ENCODE measurements around the gene LDB2. TPM values are rescaled to one million over a fixed set of nuclear protein-coding genes. Genes with fewer than 3 reads are reported as not detected.

The LDB2 gene
- total and polyA plus RNA-seq, 2 donors (not counting 3 experiments of a cell fraction or from before 2014, with no cell fraction given) = 127 to 223 TPM

DNA sequence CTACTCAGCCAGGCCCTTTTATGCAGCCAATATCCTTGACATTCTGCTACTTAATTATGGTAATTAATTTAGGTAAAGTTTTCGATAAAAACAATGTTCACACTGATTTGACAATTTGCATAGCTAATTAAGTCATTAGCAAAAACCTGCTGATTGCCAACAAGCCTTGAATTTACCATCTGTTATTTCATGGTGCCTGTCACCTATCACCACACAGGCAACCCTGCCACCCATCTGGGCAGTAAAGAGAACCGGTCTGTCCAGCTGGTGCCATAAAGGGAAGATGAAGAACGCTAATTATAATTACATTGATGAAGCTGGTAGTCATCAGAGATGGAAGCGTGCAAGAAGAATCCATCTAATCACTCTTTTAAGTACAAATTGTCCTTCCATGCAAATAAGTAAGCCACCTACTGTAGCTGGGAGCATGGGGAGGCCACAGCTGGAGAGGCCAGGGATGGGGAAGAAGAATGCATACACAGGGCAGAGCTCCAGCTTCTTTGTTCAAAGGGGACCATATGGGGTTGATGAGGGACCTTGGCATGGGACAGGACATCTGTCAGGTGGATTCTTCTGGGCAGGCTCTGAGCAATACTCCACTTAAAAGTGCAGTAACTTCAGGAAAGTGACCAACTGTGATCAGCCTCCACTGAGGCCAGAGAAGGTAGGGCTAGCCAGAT lies 394.9 kb downstream of the LDB2 start:
- intact Hi-C loops (cut with micrococcal nuclease) (loop anchor here (2.0 to 10.0 kb wide), 2 partner anchors 249 to 961 kb away; no protein-coding TSS in a partner anchor), dilution Hi-C loops (cut with MboI; ENCODE audit: extremely low pct_ligation_motif_present, low sequenced_read_pairs) (no loop called here)
- no peaks in the 10 kb centered on the region for H3K79me2 ChIP-seq (ENCODE audit: control insufficient read depth, insufficient read depth, low read length)
- CTCF ChIA-PET = no interaction called here
- FAIRE-seq = no peak
- H2AFZ ChIP-seq (ENCODE audit: low read depth, low read length) = no peak overlapping the region
- H3K4me1 ChIP-seq (ENCODE audit: control insufficient read depth, extremely low read depth, insufficient read depth, low read length) = no peaks in the 10 kb centered on the region
- H3K9me3 ChIP-seq (replicated peaks; ENCODE audit: control insufficient read depth, insufficient read depth, low read length) = no peaks in the 10 kb centered on the region
- no peak for DNase-seq (ENCODE audit: low read depth, low spot score)
- TF ChIP-seq, protein P1, sequence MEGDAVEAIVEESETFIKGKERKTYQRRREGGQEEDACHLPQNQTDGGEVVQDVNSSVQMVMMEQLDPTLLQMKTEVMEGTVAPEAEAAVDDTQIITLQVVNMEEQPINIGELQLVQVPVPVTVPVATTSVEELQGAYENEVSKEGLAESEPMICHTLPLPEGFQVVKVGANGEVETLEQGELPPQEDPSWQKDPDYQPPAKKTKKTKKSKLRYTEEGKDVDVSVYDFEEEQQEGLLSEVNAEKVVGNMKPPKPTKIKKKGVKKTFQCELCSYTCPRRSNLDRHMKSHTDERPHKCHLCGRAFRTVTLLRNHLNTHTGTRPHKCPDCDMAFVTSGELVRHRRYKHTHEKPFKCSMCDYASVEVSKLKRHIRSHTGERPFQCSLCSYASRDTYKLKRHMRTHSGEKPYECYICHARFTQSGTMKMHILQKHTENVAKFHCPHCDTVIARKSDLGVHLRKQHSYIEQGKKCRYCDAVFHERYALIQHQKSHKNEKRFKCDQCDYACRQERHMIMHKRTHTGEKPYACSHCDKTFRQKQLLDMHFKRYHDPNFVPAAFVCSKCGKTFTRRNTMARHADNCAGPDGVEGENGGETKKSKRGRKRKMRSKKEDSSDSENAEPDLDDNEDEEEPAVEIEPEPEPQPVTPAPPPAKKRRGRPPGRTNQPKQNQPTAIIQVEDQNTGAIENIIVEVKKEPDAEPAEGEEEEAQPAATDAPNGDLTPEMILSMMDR (IDR thresholded peaks at IDR 0.05; ENCODE audit: extremely low read depth in 1 of 2, insufficient read depth in 1 of 2, low read depth in 1 of 2, low read length in 2 of 2) = no peak
- TF ChIP-seq EZH2 (IDR thresholded peaks at IDR 0.05; ENCODE audit: borderline replicate concordance, low read depth, low read length, severe bottlenecking) (no peak), FOS (IDR thresholded peaks at IDR 0.05; ENCODE audit: borderline replicate concordance, insufficient read depth, low read length) (no peak), POLR2AphosphoS5 (IDR thresholded peaks at IDR 0.05; ENCODE audit: insufficient read depth, low read depth, low read length) (no peak), JUN (IDR thresholded peaks at IDR 0.05; ENCODE audit: borderline replicate concordance, insufficient read depth, insufficient read length, low read depth) (no peak), MYC (IDR thresholded peaks at IDR 0.05; ENCODE audit: low read depth, low read length) (no peak), GATA2 (IDR thresholded peaks at IDR 0.05; ENCODE audit: insufficient read depth, insufficient read length, low read depth, low read length) (no peak)
- TF ChIP-seq, protein P2, sequence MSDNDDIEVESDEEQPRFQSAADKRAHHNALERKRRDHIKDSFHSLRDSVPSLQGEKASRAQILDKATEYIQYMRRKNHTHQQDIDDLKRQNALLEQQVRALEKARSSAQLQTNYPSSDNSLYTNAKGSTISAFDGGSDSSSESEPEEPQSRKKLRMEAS (IDR thresholded peaks at IDR 0.05; ENCODE audit: insufficient read depth, insufficient read length) = no peak
- H3K27ac ChIP-seq (ENCODE audit: insufficient read depth, low read depth, low read length) = no peak overlapping the region
- H3K4me2 ChIP-seq (ENCODE audit: insufficient read depth, low read length) = no peak overlapping the region
- POLR2A ChIA-PET = no interaction called here
- no peaks in the 10 kb centered on the region for H4K20me1 ChIP-seq (replicated peaks; ENCODE audit: control insufficient read depth, extremely low read depth, insufficient read depth, low read length)
- H3K36me3 ChIP-seq (ENCODE audit: control insufficient read depth in 2 of 2, extremely low read depth in 1 of 2, insufficient read depth in 2 of 2, low read length in 2 of 2) = peaks cover 1 to 29% of the 10 kb centered on the region in 2 experiments
- no TSS peak for BruUV-seq (replicated peaks)
- H3K9me1 ChIP-seq (replicated peaks; ENCODE audit: control insufficient read depth, extremely low read depth, insufficient read depth, low read length) = no peaks in the 10 kb centered on the region
- no peak overlapping the region for H3K4me3 ChIP-seq (replicated peaks in 1 of 3; ENCODE audit: insufficient read depth in 1 of 3, low read depth in 1 of 3, low read length in 3 of 3)
- H3K27me3 ChIP-seq (ENCODE audit: control insufficient read depth in 2 of 2, insufficient read depth in 2 of 2, low read length in 2 of 2) = no peaks in the 10 kb centered on the region
- no peak overlapping the region for H3K9ac ChIP-seq (replicated peaks; ENCODE audit: extremely low read depth, insufficient read depth, low read length)
